ENCODE measurements around the gene MYO5A. TPM values are rescaled to one million over a fixed set of nuclear protein-coding genes. Genes with fewer than 3 reads are reported as not detected.
"Not testable (repeated sequence)": the region's sequence is repeated elsewhere in the genome, so short reads cannot be mapped to it uniquely, and the experiment has no call there.

The MYO5A gene
- total and polyA plus RNA-seq, 2 donors = 9.1 to 29.5 TPM

GRCh38 chr15:52486003-52486996 lies 42.4 kb downstream of the MYO5A start:
- WGBS = 65% methylated on average over 11 of the region's 11 CpGs
- H3K4me3 ChIP-seq (ENCODE audit: low read depth, low read length) = no peak overlapping the region
- DNase-seq (ENCODE audit: extremely low spot score) = no peak
- H3K27ac ChIP-seq (ENCODE audit: low read depth) = no peak overlapping the region
- no peaks in the 10 kb centered on the region for H3K36me3 ChIP-seq (ENCODE audit: insufficient read depth)
- H3K4me1 ChIP-seq (ENCODE audit: insufficient read depth) = no peaks in the 10 kb centered on the region

DNA sequence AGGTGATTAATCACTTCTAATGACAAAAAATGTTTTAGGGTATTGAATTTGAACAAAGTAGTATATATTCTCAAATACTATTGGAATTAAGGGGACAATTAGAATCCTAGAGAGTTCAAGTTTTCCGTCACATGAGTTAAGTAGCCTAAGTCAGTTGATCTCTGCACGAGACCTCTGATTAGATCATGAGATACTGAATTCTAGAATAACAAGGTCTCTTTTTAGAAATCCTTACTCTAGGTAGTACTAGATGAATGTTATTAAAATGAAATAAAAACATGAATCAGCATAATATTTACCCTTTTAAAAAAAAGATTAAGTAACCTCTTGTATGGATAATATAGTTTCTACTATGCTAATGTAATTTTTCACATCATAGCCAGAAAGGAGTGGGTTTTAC lies 43.4 kb downstream of the MYO5A start:
- no peak for DNase-seq (ENCODE audit: extremely low spot score)
- Histone ChIP-seq H3K4me1 (ENCODE audit: insufficient read depth) (no peaks in the 10 kb centered on the region), H3K36me3 (ENCODE audit: insufficient read depth) (no peaks in the 10 kb centered on the region), H3K4me3 (ENCODE audit: low read depth, low read length) (no peak overlapping the region), H3K27ac (ENCODE audit: low read depth) (no peak overlapping the region)
- WGBS = 85% methylated on average over 2 of the region's 2 CpGs

DNA sequence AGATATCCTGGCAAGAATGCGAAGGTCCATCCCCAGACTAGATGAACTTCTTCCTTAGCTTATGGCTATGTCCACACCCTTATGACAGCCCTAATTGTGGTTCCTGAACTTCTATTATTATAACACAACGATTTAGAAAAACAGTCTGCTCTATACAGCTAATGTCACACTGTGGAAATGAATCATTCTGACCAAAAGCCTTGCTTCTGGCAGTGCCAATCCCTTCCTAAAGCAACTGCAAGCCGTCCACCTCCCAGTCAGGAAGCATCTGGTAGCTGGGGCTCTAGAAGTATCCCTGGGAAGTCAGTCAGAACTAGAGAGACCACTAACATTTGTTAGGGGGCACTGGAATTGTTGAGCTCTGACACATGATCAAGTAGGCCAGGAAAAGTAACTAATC lies 45.0 kb downstream of the MYO5A start:
- Histone ChIP-seq H3K4me3 (ENCODE audit: low read depth, low read length) (no peak overlapping the region), H3K27ac (ENCODE audit: low read depth) (no peak overlapping the region), H3K4me1 (ENCODE audit: insufficient read depth) (no peaks in the 10 kb centered on the region), H3K36me3 (ENCODE audit: insufficient read depth) (no peaks in the 10 kb centered on the region)
- 71% methylated on average over 3 of the region's 3 CpGs for WGBS
- DNase-seq (ENCODE audit: extremely low spot score) = no peak

DNA sequence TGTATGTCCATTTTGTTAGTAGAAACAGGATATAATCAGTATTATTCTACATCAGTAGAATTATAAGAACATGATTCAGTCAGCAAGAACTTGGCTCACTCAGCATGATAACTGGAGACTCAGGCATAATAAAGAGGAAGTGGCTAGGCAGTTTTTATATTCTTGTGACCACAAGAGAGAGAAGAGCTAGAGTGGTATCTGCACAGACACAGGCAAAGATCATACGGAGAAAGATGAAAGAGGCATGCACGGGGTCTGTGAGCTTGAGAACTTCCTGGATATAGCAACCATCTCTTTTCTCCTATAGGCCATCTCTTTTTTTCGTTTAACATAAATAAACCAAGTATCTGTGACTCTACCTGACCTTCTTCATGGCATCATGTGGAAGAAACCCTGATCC lies 46.8 kb downstream of the MYO5A start:
- no peak for DNase-seq (ENCODE audit: extremely low spot score)
- no peaks in the 10 kb centered on the region for H3K36me3 ChIP-seq (ENCODE audit: insufficient read depth)
- H3K4me3 ChIP-seq (ENCODE audit: low read depth, low read length) = no peak overlapping the region
- 63% methylated on average over 3 of the region's 3 CpGs for WGBS
- peak overlapping the region; percentile 73 for H3K27ac ChIP-seq (ENCODE audit: low read depth)
- H3K4me1 ChIP-seq (ENCODE audit: insufficient read depth) = no peaks in the 10 kb centered on the region

GRCh38 chr15:52480990-52481389 lies 47.7 kb downstream of the MYO5A start:
- Histone ChIP-seq H3K4me1 (ENCODE audit: insufficient read depth) (no peaks in the 10 kb centered on the region), H3K27ac (ENCODE audit: low read depth) (no peak overlapping the region), H3K4me3 (ENCODE audit: low read depth, low read length) (no peak overlapping the region), H3K36me3 (ENCODE audit: insufficient read depth) (no peaks in the 10 kb centered on the region)
- no peak for DNase-seq (ENCODE audit: extremely low spot score)
- WGBS = 74% methylated on average over 1 of the region's 1 CpG

DNA sequence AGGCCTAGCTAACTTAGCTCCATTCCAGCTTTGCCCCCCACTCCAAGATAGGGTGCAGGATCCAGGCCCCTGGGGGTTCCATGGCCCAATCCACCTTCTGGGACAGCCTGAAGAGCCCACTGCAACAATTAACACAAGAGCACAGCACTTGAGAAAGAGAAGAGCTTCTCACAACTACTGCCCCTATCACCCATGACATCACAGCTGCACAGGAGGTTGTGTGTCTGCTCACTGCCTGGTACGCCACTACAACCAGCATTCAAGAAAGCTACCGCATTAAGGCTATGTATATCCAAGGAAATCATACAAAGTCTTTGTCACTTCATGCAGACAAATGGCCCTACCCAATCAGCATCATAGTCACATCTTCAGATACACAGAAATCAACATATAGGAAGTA lies 62.0 kb downstream of the MYO5A start:
- no peak for DNase-seq (ENCODE audit: extremely low spot score)
- Histone ChIP-seq H3K4me3 (ENCODE audit: low read depth, low read length) (no peak overlapping the region), H3K36me3 (ENCODE audit: insufficient read depth) (no peaks in the 10 kb centered on the region), H3K27ac (ENCODE audit: low read depth) (no peak overlapping the region), H3K4me1 (ENCODE audit: insufficient read depth) (no peaks in the 10 kb centered on the region)
- 96% methylated on average over 2 of the region's 2 CpGs for WGBS

- Histone ChIP-seq H3K4me3 (ENCODE audit: low read depth, low read length) (no peak overlapping the region), H3K36me3 (ENCODE audit: insufficient read depth) (no peaks in the 10 kb centered on the region), H3K4me1 (ENCODE audit: insufficient read depth) (no peaks in the 10 kb centered on the region), H3K27ac (ENCODE audit: low read depth) (no peak overlapping the region)
- DNase-seq (ENCODE audit: extremely low spot score) = no peak
- 68% methylated on average over 2 of the region's 2 CpGs for WGBS
Measured at GRCh38 chr15:52466134-52466701, 62.5 kb downstream of the MYO5A start.

DNA sequence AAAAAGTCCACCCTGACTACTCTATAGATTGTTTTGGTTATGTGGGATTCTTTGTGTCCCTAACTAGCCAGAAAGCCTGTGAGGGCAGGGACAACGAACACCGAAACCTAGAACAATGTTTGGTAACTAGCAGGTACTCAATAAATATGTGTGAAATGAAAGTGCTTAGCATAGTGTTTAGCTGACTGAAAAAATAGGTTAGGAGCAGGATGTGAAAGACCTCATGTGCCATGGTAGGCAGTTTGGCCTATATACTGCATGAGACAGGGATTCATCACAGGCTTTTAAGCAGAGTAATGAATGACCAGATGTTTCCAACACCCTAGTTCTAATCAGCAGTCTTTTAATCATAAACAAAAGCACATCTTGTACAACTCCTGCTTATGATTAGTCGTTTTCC lies 64.2 kb downstream of the MYO5A start:
- DNase-seq (ENCODE audit: extremely low spot score) = no peak
- Histone ChIP-seq H3K36me3 (ENCODE audit: insufficient read depth) (no peaks in the 10 kb centered on the region), H3K4me1 (ENCODE audit: insufficient read depth) (no peaks in the 10 kb centered on the region), H3K4me3 (ENCODE audit: low read depth, low read length) (no peak overlapping the region), H3K27ac (ENCODE audit: low read depth) (no peak overlapping the region)
- 71% methylated on average over 3 of the region's 3 CpGs for WGBS

GRCh38 chr15:52464040-52464439 lies 64.6 kb downstream of the MYO5A start:
- 91% methylated on average over 3 of the region's 3 CpGs for WGBS
- no peak for DNase-seq (ENCODE audit: extremely low spot score)
- no peak overlapping the region for H3K27ac ChIP-seq (ENCODE audit: low read depth)
- H3K4me1 ChIP-seq (ENCODE audit: insufficient read depth) = no peaks in the 10 kb centered on the region
- H3K4me3 ChIP-seq (ENCODE audit: low read depth, low read length) = no peak overlapping the region
- no peaks in the 10 kb centered on the region for H3K36me3 ChIP-seq (ENCODE audit: insufficient read depth)

DNA sequence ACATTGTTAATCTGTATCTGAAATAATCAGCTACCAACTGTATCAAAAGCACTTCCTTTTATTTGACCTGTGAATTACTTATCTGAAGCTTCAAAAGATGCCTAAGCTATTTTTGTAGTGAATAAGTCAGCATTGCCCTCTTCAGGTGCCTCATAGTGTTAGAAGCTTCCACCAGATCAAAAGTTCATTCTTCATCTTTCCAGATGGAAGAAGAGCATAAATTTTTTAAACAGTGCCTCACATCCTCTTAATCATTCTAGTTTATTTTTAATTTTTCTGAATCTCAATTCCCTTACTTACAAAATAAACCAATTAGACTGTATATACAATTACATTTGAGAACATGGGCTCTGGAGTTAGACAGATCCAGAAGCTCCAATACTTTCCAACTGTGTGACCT lies 65.0 kb downstream of the MYO5A start:
- H3K27ac ChIP-seq (ENCODE audit: low read depth) = no peak overlapping the region
- DNase-seq (ENCODE audit: extremely low spot score) = no peak
- H3K4me1 ChIP-seq (ENCODE audit: insufficient read depth) = no peaks in the 10 kb centered on the region
- no peaks in the 10 kb centered on the region for H3K36me3 ChIP-seq (ENCODE audit: insufficient read depth)
- no peak overlapping the region for H3K4me3 ChIP-seq (ENCODE audit: low read depth, low read length)

GRCh38 chr15:52462806-52463360 lies 65.8 kb downstream of the MYO5A start:
- Histone ChIP-seq H3K4me3 (ENCODE audit: low read depth, low read length) (no peak overlapping the region), H3K36me3 (ENCODE audit: insufficient read depth) (no peaks in the 10 kb centered on the region), H3K4me1 (ENCODE audit: insufficient read depth) (no peaks in the 10 kb centered on the region), H3K27ac (ENCODE audit: low read depth) (no peak overlapping the region)
- 87% methylated on average over 6 of the region's 6 CpGs for whole genome bisulfite sequencing
- DNase-seq (ENCODE audit: extremely low spot score) = no peak

- 97% methylated on average over 30 of the region's 31 CpGs for WGBS
- not testable (repeated sequence) for H3K4me1 ChIP-seq (ENCODE audit: insufficient read depth); H3K27ac ChIP-seq (ENCODE audit: low read depth); H3K4me3 ChIP-seq (ENCODE audit: low read depth, low read length); H3K36me3 ChIP-seq (ENCODE audit: insufficient read depth); DNase-seq (ENCODE audit: extremely low spot score)
Measured at GRCh38 chr15:52459701-52460100, 69.0 kb downstream of the MYO5A start.

- not testable (repeated sequence) for H3K27ac ChIP-seq (ENCODE audit: low read depth)
- 84% methylated on average over 9 of the region's 9 CpGs for WGBS
Measured at GRCh38 chr15:52459265-52459664, 69.4 kb downstream of the MYO5A start.

More at GRCh38 chr15:52459265-52459664, 69.4 kb downstream of the MYO5A start:
- not testable (repeated sequence) for H3K36me3 ChIP-seq (ENCODE audit: insufficient read depth); DNase-seq (ENCODE audit: extremely low spot score); H3K4me1 ChIP-seq (ENCODE audit: insufficient read depth); H3K4me3 ChIP-seq (ENCODE audit: low read depth, low read length)

Data from urinary bladder (tissue), 4 donors.